Measurements from ENCODE around the gene FAM170B. TPM values are rescaled to one million over a fixed set of nuclear protein-coding genes. Genes with fewer than 3 reads are reported as not detected.

FAM170B gene
- not detected for total RNA-seq
- not detected for polyA plus RNA-seq

- H3K27ac ChIP-seq (ENCODE audit: insufficient read depth, low read length, poor library complexity, severe bottlenecking) = no peak within 1 kb of the TSS
- Mint-ChIP-seq H3K9me3 (peaks cover 0 to 3% (median 0%) of the 10 kb centered on the region in 7 donors), H3K27me3 (no peaks in the 10 kb centered on the region), H3K4me1 (peaks cover 0 to 3% (median 0%) of the 10 kb centered on the region in 4 donors), H3K4me3 (no peak within 1 kb of the TSS), H3K36me3 (no peaks in the 10 kb centered on the region), H3K27ac (no peak within 1 kb of the TSS)
- no peaks in the 10 kb centered on the region for H3K36me3 ChIP-seq (ENCODE audit: control insufficient read depth, insufficient read depth, low read length)
- DNase-seq = no peak
- H3K27me3 ChIP-seq (ENCODE audit: control insufficient read depth, insufficient read depth, low read length) = no peaks in the 10 kb centered on the region
- no peaks in the 10 kb centered on the region for H3K9me3 ChIP-seq (ENCODE audit: control insufficient read depth in 2 of 2, low read length in 2 of 2)
- no peaks in the 10 kb centered on the region for H3K4me1 ChIP-seq (ENCODE audit: control insufficient read depth, insufficient read depth, low read length, poor library complexity, severe bottlenecking)
- ATAC-seq (ENCODE audit: low read depth in 2 of 2) = no peak
- no peak within 1 kb of the TSS for H3K4me3 ChIP-seq (ENCODE audit: low read depth, low read length)
These were observed at the start of gene FAM170B for GRCh38 chr10:49133706-49134248. Gene FAM170B, minus strand, starts transcription at chr10:49134021. Its CDS starts 103 bp downstream, at chr10:49133918.

GRCh38 chr10:49182776-49183175 lies 49.0 kb upstream of the FAM170B start:
- no peak overlapping the region for H3K4me3 ChIP-seq (ENCODE audit: low read depth, low read length)
- no peaks in the 10 kb centered on the region for H3K9me3 ChIP-seq (ENCODE audit: control insufficient read depth in 2 of 2, low read length in 2 of 2)
- Mint-ChIP-seq H3K4me3 (no peak overlapping the region), H3K4me1 (peaks cover 17 to 58% (median 37%) of the 10 kb centered on the region in 4 donors), H3K9me3 (no peaks in the 10 kb centered on the region), H3K36me3 (no peaks in the 10 kb centered on the region), H3K27ac (peak overlapping the region in 1 of 3 donors; percentile 64), H3K27me3 (no peaks in the 10 kb centered on the region)
- H3K27me3 ChIP-seq (ENCODE audit: control insufficient read depth, insufficient read depth, low read length) = no peaks in the 10 kb centered on the region
- H3K27ac ChIP-seq (ENCODE audit: insufficient read depth, low read length, poor library complexity, severe bottlenecking) = no peak overlapping the region
- no peak for DNase-seq
- H3K4me1 ChIP-seq (ENCODE audit: control insufficient read depth, insufficient read depth, low read length, poor library complexity, severe bottlenecking) = peaks cover 34% of the 10 kb centered on the region
- ATAC-seq (ENCODE audit: low read depth in 2 of 2) = no peak
- no peaks in the 10 kb centered on the region for H3K36me3 ChIP-seq (ENCODE audit: control insufficient read depth, insufficient read depth, low read length)

- H3K4me1 Mint-ChIP-seq = peaks cover 20 to 65% (median 40%) of the 10 kb centered on the region in 4 donors
- H3K4me3 ChIP-seq (ENCODE audit: low read depth, low read length) = peak overlapping the region; percentile 14
These were observed 46.6 kb upstream of the FAM170B start for GRCh38 chr10:49180444-49180860.

GRCh38 chr10:49179699-49180443 lies 46.0 kb upstream of the FAM170B start:
- H3K27ac Mint-ChIP-seq = peak overlapping the region in 2 of 3 donors; percentile 12 to 59
- H3K4me3 Mint-ChIP-seq = peak overlapping the region in 1 of 4 donors; percentile 48
- ATAC-seq (ENCODE audit: low read depth in 2 of 2) (no peak), DNase-seq (no peak)
- peak overlapping the region; percentile 51 for H3K27ac ChIP-seq (ENCODE audit: insufficient read depth, low read length, poor library complexity, severe bottlenecking)
- no peaks in the 10 kb centered on the region for H3K9me3 Mint-ChIP-seq
- peaks cover 46% of the 10 kb centered on the region for H3K4me1 ChIP-seq (ENCODE audit: control insufficient read depth, insufficient read depth, low read length, poor library complexity, severe bottlenecking)
- no peaks in the 10 kb centered on the region for H3K27me3 ChIP-seq (ENCODE audit: control insufficient read depth, insufficient read depth, low read length)
- H3K9me3 ChIP-seq (ENCODE audit: control insufficient read depth in 2 of 2, low read length in 2 of 2) = no peaks in the 10 kb centered on the region
- no peaks in the 10 kb centered on the region for H3K36me3 Mint-ChIP-seq
- no peak overlapping the region for H3K4me3 ChIP-seq (ENCODE audit: low read depth, low read length)
- H3K36me3 ChIP-seq (ENCODE audit: control insufficient read depth, insufficient read depth, low read length) = no peaks in the 10 kb centered on the region
- peaks cover 20 to 63% (median 40%) of the 10 kb centered on the region in 4 donors for H3K4me1 Mint-ChIP-seq
- no peaks in the 10 kb centered on the region for H3K27me3 Mint-ChIP-seq

More at GRCh38 chr10:49180444-49180860, 46.6 kb upstream of the FAM170B start:
- no peaks in the 10 kb centered on the region for H3K36me3 ChIP-seq (ENCODE audit: control insufficient read depth, insufficient read depth, low read length)
- peak overlapping the region; percentile 12 to 59 (median 22) for H3K27ac Mint-ChIP-seq
- H3K9me3 ChIP-seq (ENCODE audit: control insufficient read depth in 2 of 2, low read length in 2 of 2) = no peaks in the 10 kb centered on the region
- H3K27me3 ChIP-seq (ENCODE audit: control insufficient read depth, insufficient read depth, low read length) = no peaks in the 10 kb centered on the region
- DNase-seq = no peak
- H3K4me3 Mint-ChIP-seq = peak overlapping the region in 3 of 4 donors; percentile 6 to 48 (median 11)
- no peaks in the 10 kb centered on the region for H3K9me3 Mint-ChIP-seq
- no peak for ATAC-seq (ENCODE audit: low read depth in 2 of 2)
- peak overlapping the region; percentile 51 for H3K27ac ChIP-seq (ENCODE audit: insufficient read depth, low read length, poor library complexity, severe bottlenecking)
- H3K36me3 Mint-ChIP-seq = no peaks in the 10 kb centered on the region
- H3K27me3 Mint-ChIP-seq = no peaks in the 10 kb centered on the region
- H3K4me1 ChIP-seq (ENCODE audit: control insufficient read depth, insufficient read depth, low read length, poor library complexity, severe bottlenecking) = peaks cover 46% of the 10 kb centered on the region

- Mint-ChIP-seq H3K27me3 (no peaks in the 10 kb centered on the region), H3K27ac (peak overlapping the region in 2 of 3 donors; percentile 45 to 89), H3K4me1 (peaks cover 11 to 53% (median 32%) of the 10 kb centered on the region in 4 donors), H3K9me3 (no peaks in the 10 kb centered on the region), H3K4me3 (no peak overlapping the region), H3K36me3 (no peaks in the 10 kb centered on the region)
- ATAC-seq (ENCODE audit: low read depth in 2 of 2) (no peak), DNase-seq (no peak)
- H3K27me3 ChIP-seq (ENCODE audit: control insufficient read depth, insufficient read depth, low read length) = no peaks in the 10 kb centered on the region
- H3K36me3 ChIP-seq (ENCODE audit: control insufficient read depth, insufficient read depth, low read length) = no peaks in the 10 kb centered on the region
- H3K4me1 ChIP-seq (ENCODE audit: control insufficient read depth, insufficient read depth, low read length, poor library complexity, severe bottlenecking) = peaks cover 37% of the 10 kb centered on the region
- no peaks in the 10 kb centered on the region for H3K9me3 ChIP-seq (ENCODE audit: control insufficient read depth in 2 of 2, low read length in 2 of 2)
- no peak overlapping the region for H3K27ac ChIP-seq (ENCODE audit: insufficient read depth, low read length, poor library complexity, severe bottlenecking)
- no peak overlapping the region for H3K4me3 ChIP-seq (ENCODE audit: low read depth, low read length)
These were observed 45.0 kb upstream of the FAM170B start for GRCh38 chr10:49178489-49179471.

GRCh38 chr10:49177391-49178355 lies 43.9 kb upstream of the FAM170B start:
- H3K36me3 Mint-ChIP-seq = no peaks in the 10 kb centered on the region

More at GRCh38 chr10:49177391-49178355, 43.9 kb upstream of the FAM170B start:
- peak; percentile 66 to 71 for ATAC-seq (ENCODE audit: low read depth in 2 of 2)
- Mint-ChIP-seq H3K4me3 (peak overlapping the region in 2 of 4 donors; percentile 16 to 69), H3K27ac (peak overlapping the region; percentile 45 to 97 (median 94)), H3K9me3 (no peaks in the 10 kb centered on the region), H3K4me1 (peaks cover 7 to 49% (median 27%) of the 10 kb centered on the region in 4 donors), H3K27me3 (no peaks in the 10 kb centered on the region)
- Histone ChIP-seq H3K9me3 (ENCODE audit: control insufficient read depth in 2 of 2, low read length in 2 of 2) (no peaks in the 10 kb centered on the region), H3K36me3 (ENCODE audit: control insufficient read depth, insufficient read depth, low read length) (no peaks in the 10 kb centered on the region), H3K4me1 (ENCODE audit: control insufficient read depth, insufficient read depth, low read length, poor library complexity, severe bottlenecking) (peaks cover 27% of the 10 kb centered on the region), H3K27me3 (ENCODE audit: control insufficient read depth, insufficient read depth, low read length) (no peaks in the 10 kb centered on the region), H3K27ac (ENCODE audit: insufficient read depth, low read length, poor library complexity, severe bottlenecking) (peak overlapping the region; percentile 42), H3K4me3 (ENCODE audit: low read depth, low read length) (peak overlapping the region; percentile 18)
- DNase-seq = peak in 1 of 3 donors; percentile 71

All from CD4-positive, CD25-positive, alpha-beta regulatory T cell (primary cell).